GM19467 (cell line): Measurements from ENCODE around the gene PDE6A.
"Not testable (repeated sequence)": the region's sequence is repeated elsewhere in the genome, so short reads cannot be mapped to it uniquely, and the experiment has no call there.

Experiments
- ATAC-seq: cut with Tn5 transposase; IDR thresholded peaks from one replicate; pipeline ENCODE4 v1.9.1; 2021; ENCODE audit warnings: mild to moderate bottlenecking, moderate library complexity; ENCODE audit not compliant: unreplicated experiment

Gene PDE6A

DNA sequence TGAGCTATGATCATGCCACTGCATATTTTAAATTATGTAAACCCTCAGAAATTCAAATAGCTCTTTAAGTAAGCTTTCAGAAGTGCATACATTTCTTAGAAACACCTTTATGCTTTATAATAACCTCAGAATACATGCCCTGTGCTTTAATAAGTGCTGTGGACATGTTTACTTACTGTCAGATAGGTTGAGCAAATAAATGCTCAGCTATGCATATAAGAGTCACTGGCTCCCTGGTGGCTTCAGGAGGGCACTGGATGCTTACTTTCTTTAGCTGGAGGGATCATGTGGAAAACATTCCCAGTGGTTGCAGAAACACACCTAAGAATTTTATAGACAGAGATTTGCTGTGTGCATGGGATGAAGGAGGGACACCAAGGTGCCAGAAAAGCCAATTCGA is 74.4 kb downstream of the PDE6A start:
- no peak for ATAC-seq

DNA sequence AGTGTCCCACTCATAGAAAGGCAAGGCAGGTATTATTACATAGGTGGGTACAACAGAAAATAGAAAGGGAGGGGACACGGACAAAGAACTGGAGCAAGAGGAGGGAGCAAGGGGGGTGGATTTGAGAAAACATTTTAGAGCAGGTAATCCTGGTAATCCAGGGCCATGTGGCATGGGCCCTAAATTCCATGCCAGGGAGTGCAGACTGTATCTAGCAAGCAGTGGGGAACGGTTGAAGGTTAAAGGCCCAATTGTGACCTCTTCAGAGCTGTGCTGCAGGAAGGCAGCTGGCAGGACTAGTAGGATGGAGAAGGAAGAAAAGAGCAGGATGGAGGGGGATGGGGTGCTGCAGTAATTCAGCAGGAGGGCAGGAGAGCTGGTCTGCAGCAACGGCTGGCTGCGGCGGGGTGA is 75.2 kb downstream of the PDE6A start:
- no peak for ATAC-seq

DNA sequence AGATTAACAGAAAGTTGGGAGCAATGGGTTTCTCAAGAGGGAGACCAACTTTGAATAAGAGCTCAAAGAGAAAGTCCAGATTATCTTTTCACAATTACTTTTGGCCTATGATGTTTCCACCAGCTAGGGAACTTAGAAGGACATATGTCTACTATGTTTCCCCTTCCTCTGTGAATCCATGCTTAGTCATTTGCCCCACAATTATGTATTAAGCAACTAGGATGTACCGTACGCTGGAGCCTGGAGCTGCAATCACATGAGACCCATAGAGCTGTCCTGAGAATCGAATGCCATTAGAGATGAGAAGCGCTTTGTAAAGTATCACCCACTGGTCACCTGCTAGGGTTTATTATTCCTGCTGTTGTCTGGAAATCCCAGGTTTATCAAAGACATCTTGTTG is 78.8 kb downstream of the PDE6A start:
- no peak for ATAC-seq

DNA sequence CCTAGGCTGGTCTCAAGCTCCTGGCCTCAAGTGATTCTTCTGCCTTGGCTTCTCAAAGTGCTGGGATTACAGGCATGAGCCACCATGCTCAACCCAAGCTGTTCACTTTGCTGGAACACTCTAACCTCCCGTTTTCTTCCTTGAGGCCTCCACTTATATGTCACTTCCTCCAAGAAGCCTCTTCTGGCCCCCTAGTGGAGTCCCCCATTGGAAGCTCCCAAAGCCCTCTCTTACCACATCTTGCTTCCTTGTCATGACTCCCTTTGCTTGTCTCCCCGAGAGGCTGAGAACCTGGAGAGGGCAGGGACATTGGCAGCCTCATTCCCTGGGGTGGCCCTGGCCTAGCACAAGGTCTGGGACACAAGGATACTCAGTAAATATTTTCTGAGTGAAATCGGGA is 80.8 kb downstream of the PDE6A start:
- ATAC-seq, result no peak

DNA sequence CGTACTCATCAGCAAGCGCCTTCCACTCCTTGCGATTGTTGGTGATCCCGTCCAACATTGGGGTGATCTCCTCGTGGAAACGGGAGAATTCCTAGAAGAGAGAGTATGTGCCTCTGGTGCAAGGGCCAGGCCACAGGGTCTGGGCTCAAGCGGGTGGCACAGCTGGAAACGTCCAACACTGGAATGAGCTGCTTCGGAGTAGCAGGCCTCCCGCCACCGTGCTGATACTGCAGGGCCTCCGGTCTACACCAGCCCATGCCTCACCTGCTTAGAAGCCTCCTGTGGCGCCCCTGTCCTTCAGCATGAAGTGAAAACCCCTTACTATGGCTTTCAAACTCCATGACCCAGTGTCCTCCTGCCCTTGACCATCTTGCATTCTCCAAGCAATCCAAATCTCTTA is 81.4 kb downstream of the PDE6A start:
- no peak for ATAC-seq

DNA sequence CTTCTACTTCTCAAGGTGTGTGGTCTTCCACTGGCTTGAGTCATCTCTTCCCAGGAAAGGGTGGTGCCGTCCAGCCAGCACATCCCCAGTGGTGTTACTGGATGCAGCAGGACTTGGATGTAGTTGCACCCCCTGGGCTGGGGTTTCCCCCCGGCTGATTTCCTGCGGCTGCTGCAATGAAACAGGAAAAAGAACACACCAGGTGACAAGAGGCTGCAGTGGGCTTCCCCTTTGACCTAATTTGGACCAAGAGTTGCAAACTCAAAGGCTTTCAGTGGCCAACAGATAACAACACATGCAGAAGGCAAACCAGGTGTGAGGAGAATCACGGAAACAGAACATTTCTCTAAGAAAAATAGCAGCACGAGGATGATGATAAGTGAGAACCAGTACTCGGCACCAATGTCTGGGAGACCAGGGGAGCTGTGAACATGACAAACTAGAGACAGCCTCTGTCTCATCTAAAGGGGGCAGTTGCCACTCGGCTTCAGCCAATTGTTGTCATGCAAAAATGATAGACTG is 83.7 kb downstream of the PDE6A start:
- ATAC-seq, result peak; percentile 60

DNA sequence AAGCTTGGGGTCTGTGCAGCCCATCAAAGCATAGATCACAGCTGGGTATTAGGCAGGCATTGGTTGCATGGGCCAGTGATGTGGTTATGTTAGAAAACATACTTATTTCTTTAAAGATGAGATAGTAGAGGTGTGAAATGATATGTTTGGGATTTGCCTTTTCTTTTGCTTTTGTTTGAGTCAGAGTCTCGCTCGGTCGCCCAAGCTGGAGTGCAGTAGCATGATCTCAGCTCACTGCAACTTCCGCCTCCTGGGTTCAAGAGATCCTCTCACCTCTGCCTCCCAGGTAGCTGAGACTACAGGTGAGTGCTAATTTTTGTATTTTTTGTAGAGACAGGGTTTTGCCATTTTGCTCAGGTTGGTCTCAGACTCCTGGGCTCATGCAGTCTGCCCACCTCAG is 84.8 kb downstream of the PDE6A start:
- ATAC-seq, result no peak

DNA sequence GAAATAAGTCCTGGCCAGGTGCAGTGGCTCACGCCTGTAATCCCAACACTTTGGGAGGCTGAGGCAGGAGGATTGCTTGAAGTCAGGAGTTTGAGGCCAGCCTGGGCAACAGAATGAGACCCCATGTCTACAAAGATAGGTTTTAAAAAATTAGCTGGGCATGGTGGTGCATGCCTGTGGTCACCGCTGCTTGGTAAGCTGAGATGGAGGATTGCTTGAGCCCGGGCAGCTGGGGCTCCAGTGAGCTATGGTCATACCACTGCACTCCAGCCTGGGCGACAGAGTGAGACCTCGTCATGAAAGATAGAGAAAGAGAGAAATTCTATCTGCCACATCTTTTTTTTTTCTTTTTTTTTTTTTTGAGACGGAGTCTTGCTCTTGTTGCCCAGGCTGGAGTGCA is 86.1 kb downstream of the PDE6A start:
- not testable (repeated sequence) for ATAC-seq

DNA sequence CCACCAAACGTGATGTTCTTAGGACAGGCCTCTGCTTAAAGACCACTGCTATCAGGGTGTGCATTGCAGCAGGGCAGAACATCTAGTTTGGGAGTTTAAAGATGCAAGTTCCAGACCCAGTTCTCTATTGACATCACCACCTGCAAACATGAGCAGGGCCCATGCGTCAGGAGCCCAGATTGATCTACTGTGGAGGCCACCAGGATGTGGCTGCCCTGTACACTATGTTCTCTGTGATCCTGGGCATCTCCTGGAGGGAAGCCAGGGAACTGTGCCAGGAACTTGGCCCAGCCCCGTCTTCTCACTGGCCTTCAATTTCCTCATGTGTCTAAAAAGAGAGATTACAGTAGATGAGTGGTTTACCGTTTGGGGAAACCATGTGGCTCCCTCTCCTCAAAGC is 87.1 kb downstream of the PDE6A start:
- no peak for ATAC-seq

DNA sequence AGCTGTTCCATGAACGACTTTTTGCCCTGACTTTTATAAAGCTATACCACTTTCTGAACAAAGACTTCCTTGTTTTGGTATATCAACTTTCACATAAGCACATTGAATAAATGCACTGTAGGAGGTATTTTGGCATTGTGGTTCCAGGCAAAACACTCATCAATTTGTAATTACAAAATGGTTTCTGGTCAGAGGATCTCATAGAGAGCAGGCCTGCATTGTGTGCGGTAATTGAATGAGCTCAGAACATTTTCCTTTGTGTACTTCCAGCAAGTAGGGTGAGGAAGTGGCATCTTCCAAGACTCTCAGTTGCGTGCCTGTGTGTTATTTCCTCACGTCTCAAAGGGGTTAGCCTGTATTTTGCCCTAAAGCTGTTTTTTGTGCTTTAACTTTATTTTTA is 89.2 kb downstream of the PDE6A start:
- ATAC-seq, result no peak

DNA sequence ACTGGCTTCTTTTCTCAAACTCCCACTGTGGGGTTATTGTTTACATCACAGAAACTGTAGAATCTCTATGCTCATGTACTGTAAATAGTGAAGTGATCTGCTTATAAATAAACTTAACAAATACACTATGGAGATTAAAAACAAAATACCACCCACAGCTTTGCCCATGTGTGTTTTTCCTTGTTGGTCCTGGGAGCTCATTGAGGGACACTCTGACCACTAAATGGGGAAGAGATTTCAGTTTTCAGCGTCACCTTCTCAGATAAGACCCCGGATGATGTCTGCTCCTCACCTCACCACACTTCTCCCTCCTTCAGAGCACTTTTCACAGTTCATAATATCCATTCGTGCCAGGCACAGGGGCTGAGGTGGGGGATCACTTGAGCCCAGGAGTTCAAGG is 89.7 kb downstream of the PDE6A start:
- no peak for ATAC-seq

DNA sequence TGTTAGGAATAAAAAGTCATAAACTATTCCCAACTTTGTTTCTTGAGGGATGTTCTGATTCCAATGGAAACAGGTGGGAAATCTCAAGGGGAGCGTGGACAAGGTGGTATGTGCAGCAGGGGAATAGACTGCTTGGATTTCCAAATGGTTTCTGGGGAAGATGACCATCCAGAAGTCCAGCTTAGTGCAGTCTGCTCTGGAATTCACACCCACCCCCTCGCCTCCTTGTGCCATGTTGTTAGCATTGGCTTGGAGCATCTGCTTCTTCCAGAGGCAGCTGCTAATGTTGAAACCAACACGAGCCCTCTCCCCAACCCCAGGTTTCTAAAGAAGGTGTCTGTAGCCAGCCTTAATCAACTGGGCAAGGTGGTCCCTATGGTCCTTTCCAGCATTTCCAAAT is 90.9 kb downstream of the PDE6A start:
- no peak for ATAC-seq

DNA sequence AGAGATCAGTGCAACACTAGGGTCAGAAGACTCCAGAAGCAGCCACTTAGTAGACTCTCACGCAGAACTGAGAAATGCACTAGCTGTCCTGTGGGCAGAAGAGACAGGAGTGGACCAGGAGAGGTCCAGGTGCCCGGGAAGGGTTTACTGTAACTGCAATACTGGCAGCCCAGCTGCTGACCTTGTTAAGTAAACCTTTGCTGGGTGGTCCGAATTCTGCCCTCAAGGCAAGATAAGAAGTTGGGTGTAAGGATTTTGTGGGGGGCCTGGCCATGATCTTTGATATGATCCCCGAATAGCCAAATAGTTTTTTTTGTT is 91.3 kb downstream of the PDE6A start:
- peak; percentile 15 for ATAC-seq

DNA sequence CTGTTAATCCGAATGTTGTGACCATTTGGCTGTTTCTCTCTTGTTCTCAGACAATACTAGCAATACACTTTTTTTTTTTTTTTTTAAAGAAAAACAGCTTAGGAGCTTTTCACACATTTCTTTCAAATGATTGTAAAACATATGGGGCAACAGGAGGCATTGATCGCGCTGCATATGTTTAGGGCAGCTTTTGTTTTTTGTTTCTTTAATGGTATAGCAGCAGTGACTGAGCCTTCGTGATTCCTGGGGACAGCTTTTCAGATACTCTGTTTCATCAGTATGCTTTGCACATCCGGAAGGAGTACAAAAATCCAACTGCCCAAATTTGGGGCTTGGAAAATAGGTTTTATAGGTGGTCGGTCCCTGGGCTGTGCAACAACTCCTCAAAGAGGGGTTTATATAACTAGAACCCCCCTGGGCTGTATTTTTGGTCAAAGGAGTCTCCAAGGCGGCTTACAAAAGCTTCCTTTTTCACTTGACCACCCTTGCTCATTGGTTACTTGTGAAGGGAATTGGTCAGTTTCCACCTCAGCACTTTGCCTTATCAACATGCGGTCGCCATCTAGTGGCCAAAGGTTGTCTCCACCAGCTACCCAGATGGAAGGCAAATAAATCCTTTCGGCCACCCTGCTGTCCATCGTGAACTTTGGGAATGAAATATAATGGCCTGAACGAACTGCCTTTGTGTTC is 91.8 kb downstream of the PDE6A start:
- ATAC-seq, result peak; percentile 63

DNA sequence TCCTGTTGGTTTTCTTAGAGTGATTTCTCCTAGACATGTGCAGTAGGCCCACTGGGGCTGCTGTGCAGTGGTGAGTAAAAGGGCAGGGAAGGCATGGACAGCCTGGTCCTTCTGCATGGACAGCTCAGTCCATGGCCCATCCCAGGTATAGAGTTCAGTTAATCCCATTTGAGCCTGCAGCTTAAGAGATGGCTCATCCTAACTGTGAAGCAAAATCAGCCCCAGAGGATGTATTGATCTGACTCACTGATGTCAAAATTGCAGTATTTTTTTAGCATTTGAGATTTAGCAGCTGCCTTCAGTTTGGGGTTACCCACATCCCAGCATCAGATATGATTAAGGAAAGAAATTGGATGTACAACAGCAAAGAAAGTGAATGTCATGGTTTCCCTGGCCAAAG is 93.4 kb downstream of the PDE6A start:
- no peak for ATAC-seq

DNA sequence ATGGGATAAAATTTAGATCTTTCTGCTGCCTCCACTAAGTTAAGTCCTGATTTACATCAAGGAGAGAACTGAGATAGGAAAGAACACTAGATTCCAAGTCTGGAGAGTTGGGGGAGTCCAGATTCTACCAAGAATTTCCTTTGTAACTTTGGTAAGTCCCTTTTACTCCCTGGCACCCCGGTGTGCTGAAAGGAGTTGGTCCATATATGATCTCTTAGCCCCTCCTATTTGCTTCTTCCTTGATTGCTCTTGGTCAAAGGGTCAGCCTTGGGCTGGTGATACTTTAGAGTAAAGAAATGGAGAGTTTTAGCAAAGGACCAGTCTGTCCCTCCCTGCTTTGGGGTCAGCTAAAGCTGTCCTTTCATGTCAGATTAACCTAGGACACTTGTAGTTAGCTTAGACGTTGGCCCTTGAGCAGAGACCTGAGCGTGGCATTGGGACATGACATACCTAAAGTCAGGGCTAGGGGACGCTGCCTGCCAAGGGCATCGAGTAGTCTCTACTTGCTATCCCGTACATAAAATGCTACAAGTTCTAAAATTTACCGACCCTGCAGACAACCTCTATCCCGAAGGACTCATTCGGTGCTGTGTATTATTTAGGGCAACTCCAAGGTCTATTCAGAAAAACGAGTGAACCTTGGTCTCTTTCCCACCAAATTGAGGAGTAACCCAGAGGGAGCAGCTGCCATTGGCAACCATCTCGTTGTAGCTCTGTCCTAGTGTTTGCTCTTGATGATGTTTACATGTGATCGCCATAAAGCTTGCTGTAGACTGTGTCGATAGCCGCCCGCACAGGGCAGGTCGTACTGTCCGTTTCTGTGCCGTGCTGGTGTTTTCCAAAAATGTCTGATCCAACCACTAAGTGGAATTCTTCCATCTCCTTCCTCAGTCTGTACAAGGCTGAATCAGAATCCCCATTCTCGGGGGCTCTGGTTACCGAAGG is 94.4 kb downstream of the PDE6A start:
- no peak for ATAC-seq

DNA sequence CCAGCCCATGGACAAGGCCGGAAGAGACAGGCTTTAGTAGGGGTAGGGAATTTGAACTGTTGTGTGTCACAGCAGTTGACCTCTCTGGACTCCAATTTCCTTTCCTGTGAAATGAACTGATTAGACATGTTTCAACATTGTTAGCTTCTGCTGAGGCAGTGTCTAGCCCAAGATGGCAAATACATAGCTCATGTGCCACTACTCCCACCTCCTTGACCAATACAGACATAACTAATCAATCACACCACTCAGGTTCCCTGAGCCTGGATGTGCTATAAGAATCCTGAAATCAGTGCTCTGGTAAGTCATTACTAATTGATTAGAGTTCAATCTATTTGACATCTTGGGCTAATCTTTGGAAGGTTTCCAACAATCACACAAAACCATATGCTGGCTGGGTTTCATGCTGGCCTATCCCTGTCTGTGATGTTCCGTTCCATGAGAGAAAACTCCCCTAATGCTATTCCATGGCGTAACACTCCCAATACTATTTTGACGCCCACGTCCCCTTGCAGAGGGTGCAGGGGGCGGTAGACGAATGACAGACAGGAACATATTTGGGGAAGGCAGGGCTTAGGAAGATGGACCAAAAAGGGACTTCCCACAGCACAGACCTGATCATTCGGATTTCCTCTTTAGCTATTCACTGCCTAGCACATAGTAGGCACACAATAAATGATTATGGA is 95.2 kb downstream of the PDE6A start:
- no peak for ATAC-seq

DNA sequence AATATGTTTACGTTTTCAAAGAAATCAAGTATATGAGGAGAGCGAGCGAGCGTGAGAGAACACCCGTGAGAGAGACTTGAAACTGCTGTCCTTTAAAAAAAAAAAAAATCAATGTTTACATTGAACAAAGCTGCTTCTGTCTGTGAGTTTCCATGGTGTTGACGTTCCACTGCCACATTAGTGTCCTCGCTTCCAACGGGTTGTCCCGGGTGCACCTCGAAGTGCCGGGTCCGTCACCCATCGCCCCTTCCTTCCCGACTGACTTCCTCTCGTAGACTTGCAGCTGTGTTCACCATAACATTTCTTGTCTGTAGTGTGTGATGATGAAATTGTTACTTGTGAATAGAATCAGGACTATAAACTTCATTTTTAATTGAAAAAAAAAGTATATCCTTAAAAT is 97.0 kb downstream of the PDE6A start:
- ATAC-seq, result no peak

DNA sequence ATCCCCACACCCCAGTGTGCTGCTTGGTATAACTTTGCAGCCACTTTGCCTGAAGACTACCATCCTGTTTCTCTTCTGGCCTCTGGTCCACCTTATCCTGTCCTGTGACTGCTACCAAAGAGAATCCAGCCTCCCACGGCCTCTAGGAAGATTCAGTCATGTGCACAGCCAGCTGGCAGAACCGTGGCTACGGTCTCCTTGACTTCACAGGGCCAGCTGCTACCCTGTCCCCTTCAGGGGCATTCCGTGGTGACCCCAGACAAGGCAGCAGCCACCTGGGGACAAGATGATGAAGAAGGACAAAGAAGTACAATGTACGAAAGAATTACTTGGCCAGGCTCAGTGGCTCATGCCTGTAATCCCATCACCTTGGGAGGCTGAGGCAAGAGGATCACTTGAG is 98.6 kb downstream of the PDE6A start:
- no peak for ATAC-seq

DNA sequence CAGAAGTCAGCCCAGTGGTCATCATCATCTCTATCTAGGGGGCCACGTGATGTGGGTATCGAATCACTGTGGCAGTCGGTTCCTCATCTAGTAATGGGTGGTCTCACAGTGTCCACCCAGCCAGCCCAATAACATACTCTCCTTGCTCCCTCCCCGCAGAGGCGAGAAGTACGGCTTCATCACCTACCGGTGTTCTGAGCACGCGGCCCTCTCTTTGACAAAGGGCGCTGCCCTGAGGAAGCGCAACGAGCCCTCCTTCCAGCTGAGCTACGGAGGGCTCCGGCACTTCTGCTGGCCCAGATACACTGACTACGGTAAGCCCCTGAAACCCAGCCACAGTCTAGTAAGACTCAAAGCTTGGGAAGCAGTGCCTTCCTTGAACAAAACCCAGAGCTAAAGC is 99.0 kb downstream of the PDE6A start:
- ATAC-seq, result no peak

DNA sequence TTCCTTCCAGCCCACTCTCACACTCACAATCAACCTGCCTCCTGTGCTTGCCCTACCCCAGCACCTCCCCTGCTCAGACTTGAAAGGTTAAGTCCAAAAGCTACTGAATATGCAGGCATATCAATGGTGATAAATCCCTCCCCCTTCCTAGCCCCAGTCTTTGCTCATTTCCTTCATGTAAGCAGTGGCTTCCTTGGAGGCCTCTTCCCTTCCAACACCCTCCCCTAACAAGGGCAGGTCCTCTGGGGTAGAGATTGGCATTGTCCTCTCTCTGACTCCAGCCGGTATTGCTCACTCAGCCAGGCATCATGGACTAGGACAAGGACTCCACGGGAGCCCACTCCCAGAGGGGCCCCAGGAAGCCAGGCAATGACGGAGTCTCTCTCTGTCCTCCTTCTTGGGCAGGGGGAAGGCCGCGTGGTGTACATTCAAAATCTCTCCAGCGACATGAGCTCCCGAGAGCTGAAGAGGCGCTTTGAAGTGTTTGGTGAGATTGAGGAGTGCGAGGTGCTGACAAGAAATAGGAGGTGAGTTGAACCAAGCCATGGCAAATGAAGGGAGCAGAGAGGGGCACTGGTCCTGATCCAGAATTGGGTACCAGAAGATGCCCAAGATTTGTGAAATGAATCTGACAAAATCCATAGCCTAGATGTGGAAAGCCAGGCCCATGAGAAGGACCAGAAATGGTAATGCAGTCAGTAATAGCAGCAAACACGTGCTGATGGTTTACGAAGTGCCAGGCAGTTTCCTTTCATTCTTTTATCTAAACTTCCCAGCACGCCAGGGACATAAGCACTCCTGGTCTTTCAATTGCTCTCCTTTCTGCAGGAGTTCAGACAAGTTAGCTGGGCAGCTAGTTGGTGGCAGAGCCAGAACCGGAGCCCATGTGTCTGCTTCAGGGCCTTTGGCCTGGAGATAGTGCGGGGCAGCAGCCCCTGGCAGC is 102.5 kb downstream of the PDE6A start:
- no peak for ATAC-seq
